Measurements from ENCODE around the gene TAS2R1.

Gene TAS2R1

GRCh38 chr5:9652295-9652694, 22.1 kb upstream of the TAS2R1 start:
- Histone ChIP-seq H3K27me3 (ENCODE audit: insufficient read depth, low read depth, severe bottlenecking) (no peaks in the 10 kb centered on the region), H3K9me3 (ENCODE audit: severe bottlenecking) (no peaks in the 10 kb centered on the region), H3K36me3 (no peaks in the 10 kb centered on the region), H3K27ac (no peak overlapping the region), H3K4me3 (ENCODE audit: low read depth, low read length) (no peak overlapping the region)
- DNase-seq = no peak
- no peak for TF ChIP-seq CTCF (IDR thresholded peaks at IDR 0.05; ENCODE audit: low read depth, low read length)

GRCh38 chr5:9646843-9647242, 16.7 kb upstream of the TAS2R1 start:
- DNase-seq = no peak
- TF ChIP-seq CTCF (IDR thresholded peaks at IDR 0.05; ENCODE audit: low read depth, low read length) = no peak
- Histone ChIP-seq H3K9me3 (ENCODE audit: severe bottlenecking) (no peaks in the 10 kb centered on the region), H3K4me3 (ENCODE audit: low read depth, low read length) (no peak overlapping the region), H3K27me3 (ENCODE audit: insufficient read depth, low read depth, severe bottlenecking) (no peaks in the 10 kb centered on the region), H3K36me3 (no peaks in the 10 kb centered on the region), H3K27ac (no peak overlapping the region)

- H3K4me3 ChIP-seq (ENCODE audit: low read depth, low read length) = no peak overlapping the region
- H3K27ac ChIP-seq = no peak overlapping the region
- H3K27me3 ChIP-seq (ENCODE audit: insufficient read depth, low read depth, severe bottlenecking) = no peaks in the 10 kb centered on the region
- H3K9me3 ChIP-seq (ENCODE audit: severe bottlenecking) = no peaks in the 10 kb centered on the region
- no peak for DNase-seq
- no peak for TF ChIP-seq CTCF (IDR thresholded peaks at IDR 0.05; ENCODE audit: low read depth, low read length)
- H3K36me3 ChIP-seq = no peaks in the 10 kb centered on the region
These were observed 14.5 kb upstream of the TAS2R1 start for GRCh38 chr5:9644630-9645029.

- Histone ChIP-seq H3K9me3 (ENCODE audit: severe bottlenecking) (peaks cover 4% of the 10 kb centered on the region), H3K27me3 (ENCODE audit: insufficient read depth, low read depth, severe bottlenecking) (no peaks in the 10 kb centered on the region), H3K27ac (no peak overlapping the region), H3K4me3 (ENCODE audit: low read depth, low read length) (no peak overlapping the region), H3K36me3 (no peaks in the 10 kb centered on the region)
- DNase-seq = no peak
- TF ChIP-seq CTCF (IDR thresholded peaks at IDR 0.05; ENCODE audit: low read depth, low read length) = no peak
These were observed 12.5 kb upstream of the TAS2R1 start for GRCh38 chr5:9642621-9643020.

GRCh38 chr5:9641806-9642355, 11.7 kb upstream of the TAS2R1 start:
- H3K27me3 ChIP-seq (ENCODE audit: insufficient read depth, low read depth, severe bottlenecking) = no peaks in the 10 kb centered on the region
- no peak for DNase-seq
- peaks cover 8% of the 10 kb centered on the region for H3K9me3 ChIP-seq (ENCODE audit: severe bottlenecking)
- no peak overlapping the region for H3K4me3 ChIP-seq (ENCODE audit: low read depth, low read length)
- H3K36me3 ChIP-seq = no peaks in the 10 kb centered on the region
- no peak for TF ChIP-seq CTCF (IDR thresholded peaks at IDR 0.05; ENCODE audit: low read depth, low read length)
- H3K27ac ChIP-seq = no peak overlapping the region

GRCh38 chr5:9632495-9632894, 2.3 kb upstream of the TAS2R1 start:
- TF ChIP-seq CTCF (IDR thresholded peaks at IDR 0.05; ENCODE audit: low read depth, low read length) = no peak
- H3K9me3 ChIP-seq (ENCODE audit: severe bottlenecking) = peaks cover 9% of the 10 kb centered on the region
- H3K36me3 ChIP-seq = no peaks in the 10 kb centered on the region
- no peaks in the 10 kb centered on the region for H3K27me3 ChIP-seq (ENCODE audit: insufficient read depth, low read depth, severe bottlenecking)
- no peak overlapping the region for H3K27ac ChIP-seq
- no peak for DNase-seq
- no peak overlapping the region for H3K4me3 ChIP-seq (ENCODE audit: low read depth, low read length)

Measured in WERI-Rb-1 (cell line).